Ishikawa (cell line): ENCODE results near the gene MON2.

Experiments used
- EP300 ChIP-seq: IDR thresholded peaks from 2 replicates; pipeline ENCODE4 v1.6.1; 2012; ENCODE audit warnings: borderline replicate concordance
- MAX ChIP-seq: IDR thresholded peaks from 2 replicates; pipeline ENCODE4 v1.6.1; 2012
- REST ChIP-seq: IDR thresholded peaks from 2 replicates; pipeline ENCODE4 v1.6.1; 2012; ENCODE audit warnings: low read depth, mild to moderate bottlenecking
- TAF1 ChIP-seq: IDR thresholded peaks from 2 replicates; pipeline ENCODE4 v1.6.1; 2012; ENCODE audit warnings: low read depth, mild to moderate bottlenecking
- USF1 ChIP-seq: IDR thresholded peaks from 2 replicates; pipeline ENCODE4 v1.6.1; 2012

GRCh38 chr12:62523619-62524018, 57.0 kb downstream of the MON2 start:
- no peak for TF ChIP-seq EP300
- TF ChIP-seq USF1 = no peak
- no peak for TF ChIP-seq REST
- TF ChIP-seq TAF1 = no peak
- no peak for TF ChIP-seq MAX
